HTR-8/SVneo (cell line): ENCODE measurements around the gene RAD9A.

Experiments
- DNase-seq: peaks from one replicate; pipeline ENCODE4 v3.0.0; 2011; ENCODE audit warnings: low spot score, mixed read lengths; ENCODE audit not compliant: insufficient read length
- FAIRE-seq: peaks from 2 replicates; lab custom pipeline; 2011; peaks lifted over from hg19 to GRCh38; lab: Jason Lieb, UNC

RAD9A gene

GRCh38 chr11:67356864-67357561, 34.8 kb upstream of the RAD9A start:
- DNase-seq = peak; percentile 92
- FAIRE-seq = peak; percentile 74

- FAIRE-seq = no peak
- no peak for DNase-seq
Observed at GRCh38 chr11:67357831-67358670, 33.7 kb upstream of the RAD9A start.

GRCh38 chr11:67364169-67364568, 27.6 kb upstream of the RAD9A start:
- DNase-seq (no peak), FAIRE-seq (no peak)

- FAIRE-seq (peak; percentile 54), DNase-seq (no peak)
Observed at GRCh38 chr11:67364783-67365722, 26.7 kb upstream of the RAD9A start.

GRCh38 chr11:67365736-67366444, 25.9 kb upstream of the RAD9A start:
- DNase-seq (no peak), FAIRE-seq (peak; percentile 4)

- no peak for FAIRE-seq
- DNase-seq = no peak
Observed at GRCh38 chr11:67366546-67366945, 25.2 kb upstream of the RAD9A start.

GRCh38 chr11:67366961-67367760, 24.6 kb upstream of the RAD9A start:
- DNase-seq = no peak

GRCh38 chr11:67367761-67368227, 24.0 kb upstream of the RAD9A start:
- DNase-seq (no peak), FAIRE-seq (peak; percentile 42)

More at GRCh38 chr11:67366961-67367760, 24.6 kb upstream of the RAD9A start:
- peak; percentile 62 for FAIRE-seq

GRCh38 chr11:67368621-67369020, 23.2 kb upstream of the RAD9A start:
- DNase-seq (no peak), FAIRE-seq (no peak)

- DNase-seq = no peak
Observed at GRCh38 chr11:67369275-67369674, 22.5 kb upstream of the RAD9A start.

GRCh38 chr11:67369801-67370284, 21.9 kb upstream of the RAD9A start:
- no peak for DNase-seq
- FAIRE-seq = no peak

More at GRCh38 chr11:67369275-67369674, 22.5 kb upstream of the RAD9A start:
- peak; percentile 79 for FAIRE-seq

GRCh38 chr11:67370351-67371076, 21.3 kb upstream of the RAD9A start:
- peak; percentile 83 for FAIRE-seq

GRCh38 chr11:67371189-67371910, 20.4 kb upstream of the RAD9A start:
- DNase-seq (peak; percentile 76), FAIRE-seq (peak; percentile 97)

More at GRCh38 chr11:67370351-67371076, 21.3 kb upstream of the RAD9A start:
- no peak for DNase-seq

- no peak for DNase-seq
- no peak for FAIRE-seq
Observed at GRCh38 chr11:67371911-67372320, 19.9 kb upstream of the RAD9A start.

GRCh38 chr11:67372321-67372992, 19.3 kb upstream of the RAD9A start:
- FAIRE-seq (no peak), DNase-seq (no peak)

GRCh38 chr11:67372993-67373647, 18.7 kb upstream of the RAD9A start, which contains the start of gene CLCF1:
Gene CLCF1 (minus strand): TSS chr11:67373598. CDS start chr11:67373539, 59 bp downstream.
- no peak for DNase-seq
- FAIRE-seq = no peak
